Placental epithelial cell (primary cell): Measurements from ENCODE around the gene SLC11A1. TPM values are rescaled to one million over a fixed set of nuclear protein-coding genes. Genes with fewer than 3 reads are reported as not detected.

Source experiments
- small RNA-seq: library from RNA; depleted of rRNA; stranded (forward); fragments of <200 nt; gene quantifications from one replicate; pipeline ENCODE3, GENCODE V24; 2012
- total RNA-seq: library from RNA; depleted of rRNA; stranded (reverse); fragments of >200 nt; gene quantifications from 2 replicates; pipeline ENCODE4 v1.2.3, GENCODE V29; 2012

SLC11A1 gene, protein sequence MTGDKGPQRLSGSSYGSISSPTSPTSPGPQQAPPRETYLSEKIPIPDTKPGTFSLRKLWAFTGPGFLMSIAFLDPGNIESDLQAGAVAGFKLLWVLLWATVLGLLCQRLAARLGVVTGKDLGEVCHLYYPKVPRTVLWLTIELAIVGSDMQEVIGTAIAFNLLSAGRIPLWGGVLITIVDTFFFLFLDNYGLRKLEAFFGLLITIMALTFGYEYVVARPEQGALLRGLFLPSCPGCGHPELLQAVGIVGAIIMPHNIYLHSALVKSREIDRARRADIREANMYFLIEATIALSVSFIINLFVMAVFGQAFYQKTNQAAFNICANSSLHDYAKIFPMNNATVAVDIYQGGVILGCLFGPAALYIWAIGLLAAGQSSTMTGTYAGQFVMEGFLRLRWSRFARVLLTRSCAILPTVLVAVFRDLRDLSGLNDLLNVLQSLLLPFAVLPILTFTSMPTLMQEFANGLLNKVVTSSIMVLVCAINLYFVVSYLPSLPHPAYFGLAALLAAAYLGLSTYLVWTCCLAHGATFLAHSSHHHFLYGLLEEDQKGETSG
- total RNA-seq: 0.22 and 0.39 TPM in 2 replicates

DNA sequence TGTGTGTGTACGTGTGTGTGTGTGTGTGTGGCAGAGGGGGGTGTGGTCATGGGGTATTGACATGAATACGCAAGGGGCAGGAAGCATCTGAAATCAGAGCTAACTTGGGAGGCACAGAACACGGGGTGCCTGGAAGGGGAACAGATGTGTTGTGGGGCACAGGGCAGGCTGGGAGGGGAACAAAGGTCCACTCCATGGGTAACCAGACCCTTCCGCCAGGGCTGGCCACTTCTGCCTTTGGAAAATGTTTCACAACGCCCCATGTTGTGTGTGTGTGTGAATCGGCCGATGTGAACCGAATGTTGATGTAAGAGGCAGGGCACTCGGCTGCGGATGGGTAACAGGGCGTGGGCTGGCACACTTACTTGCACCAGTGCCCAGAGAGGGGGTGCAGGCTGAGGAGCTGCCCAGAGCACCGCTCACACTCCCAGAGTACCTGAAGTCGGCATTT is at the start of gene SLC11A1:
SLC11A1 (plus strand) TSS at position 358 of the 451 bp plus-strand sequence. CDS start 96 bp downstream, outside the sequence.

DNA sequence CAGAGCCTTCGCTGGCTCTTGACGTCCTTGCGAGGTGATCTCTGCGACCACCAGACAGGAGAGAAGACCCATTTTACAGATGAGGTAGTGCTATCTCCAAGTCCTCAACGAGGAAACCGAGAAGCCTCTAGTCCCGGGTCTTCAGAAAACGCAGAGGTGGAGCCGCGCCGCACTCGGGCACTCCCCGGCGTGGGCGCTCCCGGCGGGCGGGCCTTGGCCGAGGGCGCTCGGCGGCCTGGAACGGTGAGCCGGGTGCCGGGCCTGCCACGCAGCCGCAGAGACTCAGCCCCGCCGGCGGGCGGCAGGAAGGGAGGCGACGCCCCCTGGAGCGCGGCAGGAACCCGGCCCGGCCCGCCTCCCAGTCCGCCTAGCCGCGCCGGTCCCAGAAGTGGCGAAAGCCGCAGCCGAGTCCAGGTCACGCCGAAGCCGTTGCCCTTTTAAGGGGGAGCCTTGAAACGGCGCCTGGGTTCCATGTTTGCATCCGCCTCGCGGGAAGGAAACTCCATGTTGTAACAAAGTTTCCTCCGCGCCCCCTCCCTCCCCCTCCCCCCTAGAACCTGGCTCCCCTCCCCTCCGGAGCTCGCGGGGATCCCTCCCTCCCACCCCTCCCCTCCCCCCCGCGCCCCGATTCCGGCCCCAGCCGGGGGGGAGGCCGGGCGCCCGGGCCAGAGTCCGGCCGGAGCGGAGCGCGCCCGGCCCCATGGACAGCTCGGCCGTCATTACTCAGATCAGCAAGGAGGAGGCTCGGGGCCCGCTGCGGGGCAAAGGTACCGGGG is 17.5 kb downstream of the SLC11A1 start, which contains the start of gene CTDSP1:
CTDSP1 (plus strand) TSS at position 478 of the 776 bp plus-strand sequence; CDS start at position 701, 223 bp downstream.

DNA sequence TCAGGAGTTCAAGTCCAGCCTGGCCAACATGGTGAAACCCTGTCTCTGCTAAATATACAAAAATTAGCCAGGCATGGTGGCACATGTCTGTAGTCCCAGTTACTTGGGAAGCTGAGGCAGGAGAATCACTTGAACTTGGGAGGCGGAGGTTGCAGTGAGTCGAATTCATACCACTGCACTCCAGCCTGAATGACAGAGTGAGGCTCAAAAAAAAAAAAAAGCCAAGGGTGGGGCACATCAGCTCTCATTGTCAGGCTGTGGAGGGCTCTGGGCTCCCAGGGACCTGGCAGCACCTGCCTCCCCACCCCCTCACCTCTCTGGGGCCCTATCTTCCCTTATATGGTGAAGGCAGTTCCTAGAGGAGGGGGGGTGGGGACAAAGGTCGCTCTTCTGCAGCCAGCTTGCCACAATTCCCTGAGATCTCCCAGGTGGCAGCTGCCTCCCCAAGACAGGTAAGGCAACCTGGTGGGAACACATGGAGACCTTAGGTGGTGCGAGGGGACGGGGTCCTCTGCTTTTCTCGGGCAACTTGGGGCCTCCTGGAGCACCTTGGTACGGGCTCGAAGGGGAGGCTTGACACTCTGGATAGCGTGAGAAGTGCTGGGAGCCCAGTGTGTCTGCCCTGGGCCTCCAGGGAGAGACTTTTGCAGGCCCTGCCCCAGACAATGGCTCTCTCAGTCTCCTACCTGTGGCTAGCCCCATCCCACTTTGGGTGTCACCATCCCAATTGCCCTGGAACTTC is 36.8 kb downstream of the SLC11A1 start, which contains the start of gene VIL1:
VIL1 (plus strand) TSS at position 407 of the 742 bp plus-strand sequence. CDS start 4,656 bp downstream, outside the sequence.

Small RNA genes lying within 50 kb of the gene (small RNA-seq; reads per million reads assigned to genes)
- gene MIR26B (951 reads per million, percentile 99 among the genes with 10 or more reads in this experiment), gene MIR6810 (0.20 reads per million)

Other genes with a start within 250 kb of the SLC11A1 start
- gene CXCR1, start 215.3 kb upstream of the SLC11A1 start, total RNA-seq: not detected in 2 replicates
- 268 and 530 TPM in 2 replicates for gene ARPC2, start 165.1 kb upstream of the SLC11A1 start, total RNA-seq
- 0.39 and 1.2 TPM in 2 replicates for gene GPBAR1, start 121.3 kb upstream of the SLC11A1 start, total RNA-seq
- 113 and 117 TPM in 2 replicates for gene AAMP, start 112.1 kb upstream of the SLC11A1 start, total RNA-seq
- 27.9 and 37.8 TPM in 2 replicates for gene PNKD, start 111.8 kb upstream of the SLC11A1 start, total RNA-seq
- gene TMBIM1, start 89.8 kb upstream of the SLC11A1 start, total RNA-seq: 143 and 283 TPM in 2 replicates
- not detected in 2 replicates for gene CATIP, start 25.4 kb upstream of the SLC11A1 start, total RNA-seq
- 77.3 and 130 TPM in 2 replicates for gene CTDSP1, start 17.6 kb downstream of the SLC11A1 start, total RNA-seq
- gene VIL1, start 36.9 kb downstream of the SLC11A1 start, total RNA-seq: not detected in 2 replicates
- gene USP37, start 186.1 kb downstream of the SLC11A1 start, total RNA-seq: 11.7 and 27.9 TPM in 2 replicates
- gene CNOT9, start 186.6 kb downstream of the SLC11A1 start, total RNA-seq: 34.5 and 52.8 TPM in 2 replicates
- gene PLCD4, start 225.6 kb downstream of the SLC11A1 start, total RNA-seq: not detected in 2 replicates